Heart right ventricle (tissue), 16 donors: ENCODE results near the gene ASB5. TPM values are rescaled to one million over a fixed set of nuclear protein-coding genes. Genes with fewer than 3 reads are reported as not detected.

Source experiments
- ATAC-seq, 8 donors: fragments of 200-7000 bp; cut with Tn5 transposase; one replicate each; pipeline ENCODE4 v1.9.1; 2020; ENCODE audit warnings: mild to moderate bottlenecking in 8 of 8, moderate library complexity in 8 of 8, moderate number of reproducible peaks in 1 of 8
- DNase-seq, 2 donors: peaks; one replicate each; pipeline ENCODE4 v3.0.0-alpha.2; 2020
- H3K27ac ChIP-seq, 10 donors: fragments of 200-600 bp; sonication (generic) in 2 of 10; one replicate each; pipeline versions ENCODE4 v1.5.0 to v1.8.0; 2020 to 2022; ENCODE audit warnings: mild to moderate bottlenecking in 3 of 10
- H3K27me3 ChIP-seq, 7 donors: fragments of 200-600 bp; one replicate each; pipeline ENCODE4 v1.8.0; 2021 to 2022; ENCODE audit warnings: mild to moderate bottlenecking in 2 of 7
- H3K36me3 ChIP-seq, 9 donors: fragments of 200-600 bp; sonication (generic) in 1 of 9; one replicate each; pipeline versions ENCODE4 v1.5.0 to v1.8.0; 2020 to 2022; ENCODE audit warnings: mild to moderate bottlenecking in 2 of 9
- H3K4me1 ChIP-seq, 9 donors: fragments of 200-600 bp; sonication (generic) in 1 of 9; one replicate each; pipeline versions ENCODE4 v1.5.0 to v1.8.0; 2020 to 2022; ENCODE audit warnings: mild to moderate bottlenecking in 4 of 9
- H3K4me3 ChIP-seq, 10 donors: fragments of 200-600 bp; sonication (generic) in 2 of 10; one replicate each; pipeline versions ENCODE4 v1.5.0 to v1.8.0; 2020 to 2022; ENCODE audit warnings: mild to moderate bottlenecking in 7 of 10, moderate library complexity in 2 of 10
- H3K9me3 ChIP-seq, 11 donors: fragments of 200-600 bp in 10 of 11; sonication (generic) in 2 of 11; one replicate each; pipeline versions ENCODE4 v1.5.0 to v1.8.0; 2013 to 2022; ENCODE audit warnings: mild to moderate bottlenecking in 2 of 11, control low read depth in 1 of 11, moderate library complexity in 1 of 11
- WGBS, 2 donors: extraction: QIAGEN DNeasy Blood & Tissue Kit; methylation state at CpG; one replicate each; pipeline ENCODE4 v1.1.7; 2013; ENCODE audit warnings: inconsistent platforms in 1 of 2; 5-methylcytosine and 5-hydroxymethylcytosine counted together
- intact Hi-C, 10 donors: fragments of 100-400 bp; cut with DNase I; formaldehyde crosslinking; loops; one replicate each; pipeline versions ENCODE4 v1.11.1 to v1.14.2; 2022
- polyA plus RNA-seq, 2 donors: library from polyadenylated mRNA; stranded (reverse); fragments of 200-250 nt; gene quantifications; one replicate each; pipeline ENCODE4 v1.2.3, GENCODE V29; 2013
- total RNA-seq, 10 donors: library from RNA; stranded (reverse); fragmentation: NEBNext Ultra II Directional in 3 of 10; extraction: Animal tissue kit (Norgen Biotek cat#: 25700) in 3 of 10; gene quantifications; one replicate each; pipeline versions ENCODE4 v1.2.1 to v1.2.4, GENCODE V29; 2021 to 2023
- TF ChIP-seq, protein P1 (sequence below), 9 donors: fragments of 200-600 bp; sonication (generic) in 2 of 9; IDR thresholded peaks; one replicate each; pipeline versions ENCODE4 v1.5.0 to v1.8.0; 2021 to 2022; ENCODE audit warnings: antibody characterized with exemption in 9 of 9, mild to moderate bottlenecking in 5 of 9, moderate library complexity in 1 of 9
- donor health status: Arrhythmogenic right ventricular cardiomyopathy.
- donor health status: ischemic (EF 13 %, LVEDD 7.1; RV severe dilation, severe dysfunction).
- donor health status: healthy with polysubstance abuse.
- donor health status: DM: no; HTN: yes; CAD: no.
- donor health status: DM: no; HTN: no; CAD: no.
- donor health status: ischemic (EF 25% LVEDD 6.9; RV normal size, moderate dysfunction).
- donor health status: ischemic (EF 25% LVEDD 5.7; RV mildly dilated, moderate dysfunction).
- donor health status: healthy.
- donor health status: DM: yes; HTN: yes; CAD: no.
- donor health status: Ischemic cardiomyopathy.
- donor health status: ischemic (EF 35%, LVEDD 5.7; RV mildly dilated, moderate dysfunction).
- donor health status: nonischemic (EF 11% LVEDD 7.7; RV severe dilation, severe dysfunction).
- donor health status: DM: yes; HTN: yes; CAD: no.
- donor health status: PGD.
- donor health status: ischemic (EF 29% LVEDD 5.4; RV normal size, mild dysfunction).
- donor health status: nonischemic (EF 23%, LVEDD 6.1; RV moderate dilation, normal function).

ASB5 gene
- total and polyA plus RNA-seq, 12 donors: 0.95 to 6.5 (median 3.8) TPM

DNA sequence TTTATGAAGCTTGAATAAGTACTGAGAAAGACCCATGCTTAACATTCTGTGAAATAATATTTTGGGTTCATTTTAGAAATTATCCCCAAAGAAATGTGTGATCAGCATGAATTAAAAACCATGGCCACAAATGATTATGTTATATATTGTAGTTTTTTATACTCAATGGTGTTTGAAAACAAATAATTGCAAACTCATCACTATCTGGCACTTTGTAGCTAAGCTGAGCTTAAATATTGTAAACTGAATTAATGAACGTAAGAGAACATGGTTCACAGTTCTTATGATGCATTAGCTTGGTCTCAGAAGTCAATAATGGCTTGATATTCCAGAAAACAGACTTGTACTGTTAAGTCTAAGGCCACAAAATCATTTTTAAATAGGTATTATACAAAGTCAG is 24.6 kb upstream of the ASB5 start:
- Histone ChIP-seq H3K4me3 (no peak overlapping the region), H3K9me3 (no peaks in the 10 kb centered on the region), H3K36me3 (no peaks in the 10 kb centered on the region), H3K27ac (no peak overlapping the region), H3K4me1 (no peaks in the 10 kb centered on the region), H3K27me3 (no peaks in the 10 kb centered on the region)
- no peak for ATAC-seq
- intact Hi-C loops: no loop called here
- DNase-seq: no peak
- 86 to 87% methylated on average over 1 of the region's 1 CpG for WGBS, 2 donors
- TF ChIP-seq, protein P1, sequence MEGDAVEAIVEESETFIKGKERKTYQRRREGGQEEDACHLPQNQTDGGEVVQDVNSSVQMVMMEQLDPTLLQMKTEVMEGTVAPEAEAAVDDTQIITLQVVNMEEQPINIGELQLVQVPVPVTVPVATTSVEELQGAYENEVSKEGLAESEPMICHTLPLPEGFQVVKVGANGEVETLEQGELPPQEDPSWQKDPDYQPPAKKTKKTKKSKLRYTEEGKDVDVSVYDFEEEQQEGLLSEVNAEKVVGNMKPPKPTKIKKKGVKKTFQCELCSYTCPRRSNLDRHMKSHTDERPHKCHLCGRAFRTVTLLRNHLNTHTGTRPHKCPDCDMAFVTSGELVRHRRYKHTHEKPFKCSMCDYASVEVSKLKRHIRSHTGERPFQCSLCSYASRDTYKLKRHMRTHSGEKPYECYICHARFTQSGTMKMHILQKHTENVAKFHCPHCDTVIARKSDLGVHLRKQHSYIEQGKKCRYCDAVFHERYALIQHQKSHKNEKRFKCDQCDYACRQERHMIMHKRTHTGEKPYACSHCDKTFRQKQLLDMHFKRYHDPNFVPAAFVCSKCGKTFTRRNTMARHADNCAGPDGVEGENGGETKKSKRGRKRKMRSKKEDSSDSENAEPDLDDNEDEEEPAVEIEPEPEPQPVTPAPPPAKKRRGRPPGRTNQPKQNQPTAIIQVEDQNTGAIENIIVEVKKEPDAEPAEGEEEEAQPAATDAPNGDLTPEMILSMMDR (IDR thresholded peaks at IDR 0.05): no peak

DNA sequence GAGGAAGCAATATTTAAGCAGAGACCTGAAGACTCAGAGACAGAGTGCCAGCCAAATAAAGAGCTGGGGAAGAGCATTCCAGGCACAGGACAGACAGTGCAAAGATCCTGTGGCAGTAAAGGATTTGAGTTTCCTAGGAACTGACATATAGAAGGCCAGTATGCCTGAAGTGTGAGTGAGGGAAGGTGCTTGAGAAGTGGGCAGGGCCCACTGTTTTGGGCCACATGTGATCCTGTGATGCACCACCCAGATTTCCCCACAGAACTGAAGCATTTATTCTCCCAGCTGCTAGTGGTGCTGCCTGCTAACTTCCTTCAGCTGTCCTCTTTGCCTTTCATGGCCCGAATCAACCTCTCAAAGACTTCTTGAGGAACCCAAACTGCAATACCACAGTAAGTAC is 23.9 kb upstream of the ASB5 start:
- ATAC-seq: no peak
- H3K27me3 ChIP-seq: no peaks in the 10 kb centered on the region
- H3K27ac ChIP-seq: no peak overlapping the region
- intact Hi-C loops: no loop called here
- no peak for DNase-seq
- TF ChIP-seq, protein P1 (IDR thresholded peaks at IDR 0.05): no peak
- WGBS, 2 donors: 78 to 89% methylated on average over 1 of the region's 1 CpG
- H3K4me3 ChIP-seq: no peak overlapping the region
- H3K9me3 ChIP-seq: no peaks in the 10 kb centered on the region
- H3K4me1 ChIP-seq: no peaks in the 10 kb centered on the region
- no peaks in the 10 kb centered on the region for H3K36me3 ChIP-seq

DNA sequence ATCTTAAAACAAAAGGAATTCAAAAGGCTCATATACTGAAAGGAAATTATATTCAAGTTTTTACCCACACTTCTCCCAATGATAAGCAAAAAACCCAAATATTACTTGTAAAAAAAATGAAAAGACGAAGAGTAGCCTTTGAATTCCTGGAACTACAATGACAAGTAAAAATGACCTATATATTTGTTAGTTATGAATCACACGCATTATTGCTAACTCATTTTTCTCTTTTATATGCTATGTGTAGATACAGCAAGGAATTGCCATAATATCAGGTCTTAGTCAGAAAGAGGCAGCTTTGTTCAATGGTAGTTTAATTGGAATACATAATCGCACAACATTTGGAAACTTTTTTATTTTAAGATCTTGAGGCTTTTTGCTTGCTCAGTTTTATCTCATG is 22.7 kb upstream of the ASB5 start:
- Histone ChIP-seq H3K27ac (no peak overlapping the region), H3K4me3 (no peak overlapping the region), H3K4me1 (peaks cover 0 to 4% (median 0%) of the 10 kb centered on the region in 9 donors), H3K9me3 (no peaks in the 10 kb centered on the region), H3K36me3 (no peaks in the 10 kb centered on the region), H3K27me3 (no peaks in the 10 kb centered on the region)
- intact Hi-C loops: no loop called here
- ATAC-seq (no peak), DNase-seq (no peak)
- 89 to 92% methylated on average over 3 of the region's 3 CpGs for WGBS, 2 donors
- TF ChIP-seq, protein P1 (IDR thresholded peaks at IDR 0.05): no peak

DNA sequence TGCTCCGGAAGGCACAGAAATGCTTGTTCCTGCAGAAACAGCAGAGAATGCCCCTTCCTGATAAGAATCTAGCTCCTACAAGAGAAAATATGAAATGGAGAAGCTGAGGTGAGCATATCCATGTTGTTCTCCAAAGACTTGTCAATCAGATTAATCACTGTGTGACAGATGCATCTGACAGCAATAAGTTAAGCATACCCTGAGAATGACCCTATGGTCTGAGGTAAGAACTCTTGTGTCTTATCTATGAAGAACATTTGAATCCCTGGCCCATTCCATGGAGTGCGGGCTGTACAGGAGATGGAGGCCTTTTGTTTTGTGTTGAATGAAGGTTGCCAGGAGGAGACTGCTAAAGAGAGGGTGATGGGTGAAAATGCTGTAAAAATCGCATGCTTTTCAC is 21.5 kb upstream of the ASB5 start:
- Histone ChIP-seq H3K36me3 (no peaks in the 10 kb centered on the region), H3K4me1 (peaks cover 0 to 11% (median 0%) of the 10 kb centered on the region in 9 donors), H3K27ac (no peak overlapping the region), H3K9me3 (no peaks in the 10 kb centered on the region), H3K27me3 (no peaks in the 10 kb centered on the region), H3K4me3 (no peak overlapping the region)
- no peak for ATAC-seq
- DNase-seq: no peak
- intact Hi-C loops: no loop called here
- WGBS, 2 donors: 90 to 91% methylated on average over 3 of the region's 3 CpGs
- TF ChIP-seq, protein P1 (IDR thresholded peaks at IDR 0.05): no peak
